Sigmoid colon (tissue), 7 donors: ENCODE data around the gene CALHM2. TPM values are rescaled to one million over a fixed set of nuclear protein-coding genes. Genes with fewer than 3 reads are reported as not detected.

Experiments used
- DNase-seq: peaks from one replicate; pipeline ENCODE4 v3.0.0-alpha.2; 2019
- H3K27ac ChIP-seq, 4 donors: fragments of 200-600 bp; sonication (generic); one replicate each; pipeline ENCODE4 v1.5.1; 2016 to 2019; ENCODE audit warnings: mild to moderate bottlenecking in 1 of 4
- H3K27me3 ChIP-seq, 3 donors: fragments of 200-600 bp; sonication (generic); one replicate each; pipeline ENCODE4 v1.5.1; 2019; ENCODE audit warnings: mild to moderate bottlenecking in 1 of 3
- H3K36me3 ChIP-seq, 4 donors: fragments of 200-600 bp; sonication (generic); one replicate each; pipeline ENCODE4 v1.5.1; 2016 to 2019
- H3K4me1 ChIP-seq, 4 donors: fragments of 200-600 bp; sonication (generic); one replicate each; pipeline ENCODE4 v1.5.1; 2017 to 2019
- H3K4me3 ChIP-seq, 4 donors: fragments of 200-600 bp; sonication (generic); one replicate each; pipeline ENCODE4 v1.5.1; 2017 to 2019; ENCODE audit warnings: mild to moderate bottlenecking in 2 of 4, moderate library complexity in 1 of 4
- H3K9me3 ChIP-seq, 4 donors: fragments of 200-600 bp in 3 of 4; sonication (generic) in 3 of 4; one replicate each; pipeline versions ENCODE4 v1.5.1 to v1.6.1; 2013 to 2019
- CTCF ChIP-seq, 4 experiments: fragments of 450-650 bp in 3 of 4; fragments of 200-600 bp in 1 of 4; IDR thresholded peaks; one replicate each; pipeline ENCODE4 v1.5.1; 2016 to 2019; ENCODE audit warnings: antibody characterized with exemption in 4 of 4, mild to moderate bottlenecking in 3 of 4, moderate library complexity in 2 of 4
- EP300 ChIP-seq, 4 donors: sonication (generic); formaldehyde crosslinking; IDR thresholded peaks; one replicate each; pipeline ENCODE4 v1.6.1; 2017; ENCODE audit warnings: antibody characterized with exemption in 4 of 4
- POLR2A ChIP-seq, 2 donors: fragments of 450-650 bp; IDR thresholded peaks; one replicate each; pipeline ENCODE4 v1.6.1; 2016; ENCODE audit warnings: antibody characterized with exemption in 2 of 2, mild to moderate bottlenecking in 2 of 2, moderate library complexity in 2 of 2
- POLR2AphosphoS5 ChIP-seq, 4 donors: sonication (generic); formaldehyde crosslinking; IDR thresholded peaks; one replicate each; pipeline ENCODE4 v1.6.1; 2017; ENCODE audit warnings: antibody characterized with exemption in 4 of 4
- WGBS, 2 donors: extraction: QIAGEN DNeasy Blood & Tissue Kit; methylation state at CpG; one replicate each; pipeline ENCODE4 v1.1.7; 2013; 5-methylcytosine and 5-hydroxymethylcytosine counted together
- intact Hi-C: fragments of 100-400 bp; cut with DNase I; formaldehyde crosslinking; loops from one replicate; pipeline ENCODE4 v1.15.1; 2023
- polyA plus RNA-seq, 3 donors: library from polyadenylated mRNA; stranded (reverse); fragments of 200-250 nt; gene quantifications; one replicate each; pipeline ENCODE4 v1.2.3, GENCODE V29; 2013
- total RNA-seq, 4 donors: library from RNA; depleted of rRNA; stranded (reverse); fragments of >200 nt; gene quantifications; one replicate each; pipeline ENCODE4 v1.1.0, GENCODE V29; 2016
- donor health status: healthy with polysubstance abuse.
- donor health status: Bipolar disorder and iron deficiency.
- donor health status: healthy.

CALHM2 gene
- total and polyA plus RNA-seq, 7 donors, result 5.5 to 55.4 (median 27.4) TPM

- Histone ChIP-seq H3K27ac (no peak overlapping the region), H3K36me3 (no peaks in the 10 kb centered on the region), H3K27me3 (no peaks in the 10 kb centered on the region), H3K4me3 (no peak overlapping the region), H3K4me1 (no peaks in the 10 kb centered on the region), H3K9me3 (no peaks in the 10 kb centered on the region)
- 83 to 85% methylated on average over 3 of the region's 3 CpGs for WGBS, 2 donors
- TF ChIP-seq CTCF (IDR thresholded peaks at IDR 0.05) (no peak), POLR2A (IDR thresholded peaks at IDR 0.05) (no peak)
- DNase-seq, result no peak
- intact Hi-C loops, result no loop called here
Measured at GRCh38 chr10:103466734-103467133, 14.6 kb upstream of the CALHM2 start.

GRCh38 chr10:103465411-103466179 lies 13.4 kb upstream of the CALHM2 start:
- Histone ChIP-seq H3K27me3 (no peaks in the 10 kb centered on the region), H3K36me3 (no peaks in the 10 kb centered on the region), H3K4me1 (no peaks in the 10 kb centered on the region), H3K27ac (no peak overlapping the region), H3K9me3 (no peaks in the 10 kb centered on the region), H3K4me3 (no peak overlapping the region)
- intact Hi-C loops, result no loop called here
- 83 to 89% methylated on average over 14 of the region's 14 CpGs for WGBS, 2 donors
- DNase-seq, result no peak
- TF ChIP-seq EP300 (IDR thresholded peaks at IDR 0.05) (no peak), POLR2AphosphoS5 (IDR thresholded peaks at IDR 0.05) (no peak), CTCF (IDR thresholded peaks at IDR 0.05) (no peak), POLR2A (IDR thresholded peaks at IDR 0.05) (no peak)

- Histone ChIP-seq H3K27ac (no peak overlapping the region), H3K9me3 (no peaks in the 10 kb centered on the region), H3K4me1 (no peaks in the 10 kb centered on the region), H3K36me3 (no peaks in the 10 kb centered on the region), H3K4me3 (no peak overlapping the region), H3K27me3 (no peaks in the 10 kb centered on the region)
- 83 to 87% methylated on average over 4 of the region's 4 CpGs for WGBS, 2 donors
- DNase-seq, result no peak
- no peak for TF ChIP-seq CTCF (IDR thresholded peaks at IDR 0.05)
- no peak for TF ChIP-seq POLR2A (IDR thresholded peaks at IDR 0.05)
- TF ChIP-seq POLR2AphosphoS5 (IDR thresholded peaks at IDR 0.05), result no peak
- TF ChIP-seq EP300 (IDR thresholded peaks at IDR 0.05), result no peak
- intact Hi-C loops, result no loop called here
Measured at GRCh38 chr10:103463499-103463898, 11.3 kb upstream of the CALHM2 start.

- no peaks in the 10 kb centered on the region for H3K4me1 ChIP-seq
- no peak for TF ChIP-seq EP300 (IDR thresholded peaks at IDR 0.05)
- no peak for TF ChIP-seq POLR2A (IDR thresholded peaks at IDR 0.05)
- no peak for TF ChIP-seq POLR2AphosphoS5 (IDR thresholded peaks at IDR 0.05)
- no peak for TF ChIP-seq CTCF (IDR thresholded peaks at IDR 0.05)
- no peaks in the 10 kb centered on the region for H3K36me3 ChIP-seq
- no peaks in the 10 kb centered on the region for H3K27me3 ChIP-seq
- H3K4me3 ChIP-seq, result no peak overlapping the region
- DNase-seq, result no peak
- intact Hi-C loops, result no loop called here
- WGBS, 2 donors, result 65 to 73% methylated on average over 4 of the region's 4 CpGs
- no peaks in the 10 kb centered on the region for H3K9me3 ChIP-seq
- no peak overlapping the region for H3K27ac ChIP-seq
Measured at GRCh38 chr10:103459615-103460014, 7.4 kb upstream of the CALHM2 start.

- no peak for TF ChIP-seq POLR2A (IDR thresholded peaks at IDR 0.05)
- no peak for TF ChIP-seq POLR2AphosphoS5 (IDR thresholded peaks at IDR 0.05)
- no peak for TF ChIP-seq CTCF (IDR thresholded peaks at IDR 0.05)
- TF ChIP-seq EP300 (IDR thresholded peaks at IDR 0.05), result no peak
- DNase-seq, result no peak
- intact Hi-C loops, result no loop called here
- 49 to 56% methylated on average over 9 of the region's 9 CpGs for WGBS, 2 donors
- H3K4me3 ChIP-seq, result no peak within 1 kb of the TSS
- H3K4me1 ChIP-seq, result no peaks in the 10 kb centered on the region
- no peaks in the 10 kb centered on the region for H3K36me3 ChIP-seq
- no peaks in the 10 kb centered on the region for H3K27me3 ChIP-seq
- H3K9me3 ChIP-seq, result no peaks in the 10 kb centered on the region
- H3K27ac ChIP-seq, result no peak within 1 kb of the TSS
Measured at GRCh38 chr10:103458720-103459119, 6.5 kb upstream of the CALHM2 start, which contains the start of gene CALHM1. TSS of gene CALHM1 (minus strand) at chr10:103458900. CDS start at chr10:103458751, 149 bp downstream.
